ENCODE measurements around the gene CPZ. TPM values are rescaled to one million over a fixed set of nuclear protein-coding genes. Genes with fewer than 3 reads are reported as not detected.

CPZ gene
- total and polyA plus RNA-seq, 10 of the 15 experiments (the other 5 are each of a cell fraction or from before 2014, with no cell fraction given), result not detected

DNA sequence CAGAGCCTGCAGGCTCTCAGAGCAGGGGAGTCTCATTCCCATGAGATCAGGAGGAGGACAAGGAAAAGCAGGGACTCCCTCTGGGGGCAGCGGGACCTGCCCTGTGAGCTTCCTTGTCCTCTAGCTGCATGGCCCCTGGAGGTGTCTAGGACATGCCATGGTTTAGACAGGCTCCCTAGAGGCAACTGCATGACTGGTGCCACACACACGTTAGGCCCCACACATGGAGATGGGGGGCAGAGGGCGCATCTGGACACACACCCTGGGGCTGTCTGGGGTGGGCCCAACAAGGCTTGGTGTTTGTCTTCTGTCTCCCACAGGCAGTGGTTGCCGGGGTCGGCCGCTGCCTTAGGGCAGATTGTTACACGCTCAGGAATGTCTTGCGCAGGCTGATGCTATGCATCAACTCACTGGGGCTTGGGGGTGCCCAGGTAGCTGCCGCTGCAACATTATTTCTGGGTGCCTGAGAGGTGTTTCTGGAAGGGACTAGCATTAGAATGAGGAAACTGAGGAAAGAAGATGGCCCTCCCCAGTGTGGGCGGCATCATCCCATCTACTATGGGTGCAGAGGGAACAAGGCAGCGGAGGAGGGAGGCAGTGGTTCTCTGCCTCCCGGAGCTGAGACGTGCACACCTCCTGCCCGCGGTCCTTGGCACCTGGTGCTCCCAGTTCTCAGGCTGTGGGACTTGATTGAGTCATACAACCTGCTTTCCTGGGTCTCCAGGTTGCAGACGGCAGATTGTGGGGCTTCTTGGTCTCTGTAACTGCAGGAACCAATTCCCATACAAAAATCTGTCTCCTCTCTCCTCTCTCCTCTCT lies 44.4 kb upstream of the CPZ start:
- no peaks in the 10 kb centered on the region for H3K4me1 ChIP-seq (ENCODE audit: control insufficient read depth, insufficient read depth, low read length)
- no peaks in the 10 kb centered on the region for H3K36me3 ChIP-seq (ENCODE audit: control insufficient read depth in 2 of 2, insufficient read depth in 2 of 2, low read length in 1 of 2)
- ChIA-PET POLR2A (no interaction called here), RAD21 (ENCODE audit: unreplicated experiment) (no interaction called here), SMC1A (ENCODE audit: uncharacterized antibody, unreplicated experiment) (no interaction called here), CTCF (no interaction called here)
- no peaks in the 10 kb centered on the region for H3K9me3 ChIP-seq (replicated peaks; ENCODE audit: control insufficient read depth, insufficient read depth, low read length)
- no peaks in the 10 kb centered on the region for H4K20me1 ChIP-seq (ENCODE audit: control insufficient read depth, insufficient read depth)
- H2AFZ ChIP-seq (ENCODE audit: control insufficient read depth, low read depth, low read length), result no peak overlapping the region
- intact Hi-C loops (cut with micrococcal nuclease; ENCODE audit: unreplicated experiment), result loop anchor here (1.0 kb wide), 1 partner anchor 80 kb away; no protein-coding TSS in a partner anchor
- no peak overlapping the region for H3K9ac ChIP-seq (ENCODE audit: control insufficient read depth, insufficient read depth, low read length)
- BruUV-seq (replicated peaks), result no TSS peak
- in situ Hi-C loops (cut with MboI), result no loop called here
- WGBS (ENCODE audit: insufficient coverage, insufficient replicate concordance, low lambda C conversion rate, missing lambda C conversion rate), result 54% methylated on average over 16 of the region's 16 CpGs
- no peak overlapping the region for H3K4me3 ChIP-seq
- FAIRE-seq (no peak), ATAC-seq (no peak), DNase-seq (ENCODE audit: low read depth, low spot score) (no peak)
- H3K79me2 ChIP-seq (ENCODE audit: control insufficient read depth, insufficient read depth, low read length), result no peaks in the 10 kb centered on the region
- H3K27ac ChIP-seq (ENCODE audit: control insufficient read depth, insufficient read depth), result no peak overlapping the region
- no peaks in the 10 kb centered on the region; a peak in 1 of 4 replicates for H3K27me3 ChIP-seq (replicated peaks in 1 of 2; ENCODE audit: control insufficient read depth in 2 of 2, insufficient read depth in 2 of 2, low read length in 1 of 2)
- no peak overlapping the region for H3K4me2 ChIP-seq (ENCODE audit: control insufficient read depth, insufficient read depth)
- TF ChIP-seq MYB (IDR thresholded peaks at IDR 0.05; ENCODE audit: borderline replicate concordance, low read depth, low read length) (no peak), ASH2L (IDR thresholded peaks at IDR 0.05; ENCODE audit: borderline replicate concordance, low read depth) (no peak), RCOR1 (conservative IDR thresholded peaks at IDR 0.05; ENCODE audit: low read depth, low read length) (no peak), TBL1XR1 (IDR thresholded peaks at IDR 0.05; ENCODE audit: low read depth, low read length) (no peak), DPF2 (IDR thresholded peaks at IDR 0.05) (no peak), CHD2 (IDR thresholded peaks at IDR 0.05; ENCODE audit: borderline replicate concordance, low read depth, low read length) (no peak), YBX1 (IDR thresholded peaks at IDR 0.05) (no peak), CREM (IDR thresholded peaks at IDR 0.05; ENCODE audit: low read depth) (no peak), MXI1 (IDR thresholded peaks at IDR 0.05; ENCODE audit: low read depth, low read length) (no peak), RAD51 (IDR thresholded peaks at IDR 0.05) (no peak), SUZ12 (IDR thresholded peaks at IDR 0.05; ENCODE audit: unreplicated experiment) (no peak), RUNX3 (IDR thresholded peaks at IDR 0.05; ENCODE audit: low read length) (no peak)
- TF ChIP-seq, protein P1, sequence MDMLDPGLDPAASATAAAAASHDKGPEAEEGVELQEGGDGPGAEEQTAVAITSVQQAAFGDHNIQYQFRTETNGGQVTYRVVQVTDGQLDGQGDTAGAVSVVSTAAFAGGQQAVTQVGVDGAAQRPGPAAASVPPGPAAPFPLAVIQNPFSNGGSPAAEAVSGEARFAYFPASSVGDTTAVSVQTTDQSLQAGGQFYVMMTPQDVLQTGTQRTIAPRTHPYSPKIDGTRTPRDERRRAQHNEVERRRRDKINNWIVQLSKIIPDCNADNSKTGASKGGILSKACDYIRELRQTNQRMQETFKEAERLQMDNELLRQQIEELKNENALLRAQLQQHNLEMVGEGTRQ (IDR thresholded peaks at IDR 0.05; ENCODE audit: borderline replicate concordance, low read depth, low read length), result no peak
- TF ChIP-seq, protein P2, sequence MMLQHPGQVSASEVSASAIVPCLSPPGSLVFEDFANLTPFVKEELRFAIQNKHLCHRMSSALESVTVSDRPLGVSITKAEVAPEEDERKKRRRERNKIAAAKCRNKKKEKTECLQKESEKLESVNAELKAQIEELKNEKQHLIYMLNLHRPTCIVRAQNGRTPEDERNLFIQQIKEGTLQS (IDR thresholded peaks at IDR 0.05; ENCODE audit: borderline replicate concordance, extremely low read depth, low read depth, low read length), result no peak
- TF ChIP-seq, protein P3, sequence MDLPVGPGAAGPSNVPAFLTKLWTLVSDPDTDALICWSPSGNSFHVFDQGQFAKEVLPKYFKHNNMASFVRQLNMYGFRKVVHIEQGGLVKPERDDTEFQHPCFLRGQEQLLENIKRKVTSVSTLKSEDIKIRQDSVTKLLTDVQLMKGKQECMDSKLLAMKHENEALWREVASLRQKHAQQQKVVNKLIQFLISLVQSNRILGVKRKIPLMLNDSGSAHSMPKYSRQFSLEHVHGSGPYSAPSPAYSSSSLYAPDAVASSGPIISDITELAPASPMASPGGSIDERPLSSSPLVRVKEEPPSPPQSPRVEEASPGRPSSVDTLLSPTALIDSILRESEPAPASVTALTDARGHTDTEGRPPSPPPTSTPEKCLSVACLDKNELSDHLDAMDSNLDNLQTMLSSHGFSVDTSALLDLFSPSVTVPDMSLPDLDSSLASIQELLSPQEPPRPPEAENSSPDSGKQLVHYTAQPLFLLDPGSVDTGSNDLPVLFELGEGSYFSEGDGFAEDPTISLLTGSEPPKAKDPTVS (IDR thresholded peaks at IDR 0.05; ENCODE audit: low read depth, low read length), result no peak
- TF ChIP-seq, protein P4, sequence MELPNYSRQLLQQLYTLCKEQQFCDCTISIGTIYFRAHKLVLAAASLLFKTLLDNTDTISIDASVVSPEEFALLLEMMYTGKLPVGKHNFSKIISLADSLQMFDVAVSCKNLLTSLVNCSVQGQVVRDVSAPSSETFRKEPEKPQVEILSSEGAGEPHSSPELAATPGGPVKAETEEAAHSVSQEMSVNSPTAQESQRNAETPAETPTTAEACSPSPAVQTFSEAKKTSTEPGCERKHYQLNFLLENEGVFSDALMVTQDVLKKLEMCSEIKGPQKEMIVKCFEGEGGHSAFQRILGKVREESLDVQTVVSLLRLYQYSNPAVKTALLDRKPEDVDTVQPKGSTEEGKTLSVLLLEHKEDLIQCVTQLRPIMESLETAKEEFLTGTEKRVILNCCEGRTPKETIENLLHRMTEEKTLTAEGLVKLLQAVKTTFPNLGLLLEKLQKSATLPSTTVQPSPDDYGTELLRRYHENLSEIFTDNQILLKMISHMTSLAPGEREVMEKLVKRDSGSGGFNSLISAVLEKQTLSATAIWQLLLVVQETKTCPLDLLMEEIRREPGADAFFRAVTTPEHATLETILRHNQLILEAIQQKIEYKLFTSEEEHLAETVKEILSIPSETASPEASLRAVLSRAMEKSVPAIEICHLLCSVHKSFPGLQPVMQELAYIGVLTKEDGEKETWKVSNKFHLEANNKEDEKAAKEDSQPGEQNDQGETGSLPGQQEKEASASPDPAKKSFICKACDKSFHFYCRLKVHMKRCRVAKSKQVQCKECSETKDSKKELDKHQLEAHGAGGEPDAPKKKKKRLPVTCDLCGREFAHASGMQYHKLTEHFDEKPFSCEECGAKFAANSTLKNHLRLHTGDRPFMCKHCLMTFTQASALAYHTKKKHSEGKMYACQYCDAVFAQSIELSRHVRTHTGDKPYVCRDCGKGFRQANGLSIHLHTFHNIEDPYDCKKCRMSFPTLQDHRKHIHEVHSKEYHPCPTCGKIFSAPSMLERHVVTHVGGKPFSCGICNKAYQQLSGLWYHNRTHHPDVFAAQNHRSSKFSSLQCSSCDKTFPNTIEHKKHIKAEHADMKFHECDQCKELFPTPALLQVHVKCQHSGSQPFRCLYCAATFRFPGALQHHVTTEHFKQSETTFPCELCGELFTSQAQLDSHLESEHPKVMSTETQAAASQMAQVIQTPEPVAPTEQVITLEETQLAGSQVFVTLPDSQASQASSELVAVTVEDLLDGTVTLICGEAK (IDR thresholded peaks at IDR 0.05; ENCODE audit: borderline replicate concordance), result no peak

Measured in GM12878 (cell line).